ENCODE data around the gene JTB.

Gene JTB

GRCh38 chr1:153942766-153943549, 34.5 kb downstream of the JTB start:
- peaks cover 5% of the 10 kb centered on the region; the same call in 1 of the 2 replicates for H3K36me3 ChIP-seq (ENCODE audit: insufficient read depth, low read length)
- H3K79me2 ChIP-seq (ENCODE audit: control insufficient read depth, insufficient read depth, low read length, unreplicated experiment) = peaks cover 19% of the 10 kb centered on the region
- no peak overlapping the region for H3K27ac ChIP-seq (ENCODE audit: low read depth, low read length)

GRCh38 chr1:153941826-153942725, 35.4 kb downstream of the JTB start:
- Histone ChIP-seq H3K4me3 (ENCODE audit: low read depth, low read length) (no peak overlapping the region), H3K79me2 (ENCODE audit: control insufficient read depth, insufficient read depth, low read length, unreplicated experiment) (peaks cover 19% of the 10 kb centered on the region), H3K36me3 (ENCODE audit: insufficient read depth, low read length) (peaks cover 9% of the 10 kb centered on the region; the same call in 1 of the 2 replicates), H2AFZ (ENCODE audit: low read length, unreplicated experiment) (no peak overlapping the region), H3K27me3 (ENCODE audit: insufficient read depth, low read length) (no peaks in the 10 kb centered on the region), H3K27ac (ENCODE audit: low read depth, low read length) (no peak overlapping the region), H3K4me1 (ENCODE audit: control insufficient read depth, insufficient read depth, low read length, unreplicated experiment) (peaks cover 3% of the 10 kb centered on the region)

More at GRCh38 chr1:153942766-153943549, 34.5 kb downstream of the JTB start:
- H3K4me3 ChIP-seq (ENCODE audit: low read depth, low read length) = no peak overlapping the region
- H3K4me1 ChIP-seq (ENCODE audit: control insufficient read depth, insufficient read depth, low read length, unreplicated experiment) = peaks cover 3% of the 10 kb centered on the region
- H2AFZ ChIP-seq (ENCODE audit: low read length, unreplicated experiment) = no peak overlapping the region
- no peaks in the 10 kb centered on the region for H3K27me3 ChIP-seq (ENCODE audit: insufficient read depth, low read length)

- Histone ChIP-seq H3K79me2 (ENCODE audit: control insufficient read depth, insufficient read depth, low read length, unreplicated experiment) (peaks cover 19% of the 10 kb centered on the region), H3K27ac (ENCODE audit: low read depth, low read length) (no peak overlapping the region), H2AFZ (ENCODE audit: low read length, unreplicated experiment) (no peak overlapping the region), H3K36me3 (ENCODE audit: insufficient read depth, low read length) (peaks cover 16% of the 10 kb centered on the region; the same call in 1 of the 2 replicates), H3K4me1 (ENCODE audit: control insufficient read depth, insufficient read depth, low read length, unreplicated experiment) (no peaks in the 10 kb centered on the region), H3K27me3 (ENCODE audit: insufficient read depth, low read length) (no peaks in the 10 kb centered on the region), H3K4me3 (ENCODE audit: low read depth, low read length) (no peak overlapping the region)
Measured at GRCh38 chr1:153940756-153941155, 36.7 kb downstream of the JTB start.

- Histone ChIP-seq H3K79me2 (ENCODE audit: control insufficient read depth, insufficient read depth, low read length, unreplicated experiment) (peaks cover 7% of the 10 kb centered on the region), H3K36me3 (ENCODE audit: insufficient read depth, low read length) (peaks cover 19% of the 10 kb centered on the region; the same call in 1 of the 2 replicates), H3K4me1 (ENCODE audit: control insufficient read depth, insufficient read depth, low read length, unreplicated experiment) (no peaks in the 10 kb centered on the region), H3K27me3 (ENCODE audit: insufficient read depth, low read length) (no peaks in the 10 kb centered on the region), H3K4me3 (ENCODE audit: low read depth, low read length) (no peak overlapping the region), H3K27ac (ENCODE audit: low read depth, low read length) (no peak overlapping the region), H2AFZ (ENCODE audit: low read length, unreplicated experiment) (no peak overlapping the region)
Measured at GRCh38 chr1:153939476-153939875, 38.0 kb downstream of the JTB start.

GRCh38 chr1:153938996-153939395, 38.5 kb downstream of the JTB start:
- no peak overlapping the region for H3K4me3 ChIP-seq (ENCODE audit: low read depth, low read length)
- H3K4me1 ChIP-seq (ENCODE audit: control insufficient read depth, insufficient read depth, low read length, unreplicated experiment) = no peaks in the 10 kb centered on the region
- H2AFZ ChIP-seq (ENCODE audit: low read length, unreplicated experiment) = no peak overlapping the region
- H3K36me3 ChIP-seq (ENCODE audit: insufficient read depth, low read length) = peaks cover 19% of the 10 kb centered on the region; the same call in 1 of the 2 replicates
- peaks cover 2% of the 10 kb centered on the region for H3K79me2 ChIP-seq (ENCODE audit: control insufficient read depth, insufficient read depth, low read length, unreplicated experiment)
- no peak overlapping the region for H3K27ac ChIP-seq (ENCODE audit: low read depth, low read length)
- no peaks in the 10 kb centered on the region for H3K27me3 ChIP-seq (ENCODE audit: insufficient read depth, low read length)

GRCh38 chr1:153937331-153937730, 40.1 kb downstream of the JTB start:
- H3K27me3 ChIP-seq (ENCODE audit: insufficient read depth, low read length) = no peaks in the 10 kb centered on the region
- peaks cover 15% of the 10 kb centered on the region; the same call in 1 of the 2 replicates for H3K36me3 ChIP-seq (ENCODE audit: insufficient read depth, low read length)
- no peak overlapping the region for H2AFZ ChIP-seq (ENCODE audit: low read length, unreplicated experiment)
- no peak overlapping the region for H3K4me3 ChIP-seq (ENCODE audit: low read depth, low read length)
- no peaks in the 10 kb centered on the region for H3K79me2 ChIP-seq (ENCODE audit: control insufficient read depth, insufficient read depth, low read length, unreplicated experiment)
- no peaks in the 10 kb centered on the region for H3K4me1 ChIP-seq (ENCODE audit: control insufficient read depth, insufficient read depth, low read length, unreplicated experiment)
- no peak overlapping the region for H3K27ac ChIP-seq (ENCODE audit: low read depth, low read length)

- H3K36me3 ChIP-seq (ENCODE audit: insufficient read depth, low read length) = peaks cover 15% of the 10 kb centered on the region; the same call in 1 of the 2 replicates
- no peaks in the 10 kb centered on the region for H3K79me2 ChIP-seq (ENCODE audit: control insufficient read depth, insufficient read depth, low read length, unreplicated experiment)
- no peaks in the 10 kb centered on the region for H3K27me3 ChIP-seq (ENCODE audit: insufficient read depth, low read length)
- no peak overlapping the region for H3K27ac ChIP-seq (ENCODE audit: low read depth, low read length)
- H3K4me1 ChIP-seq (ENCODE audit: control insufficient read depth, insufficient read depth, low read length, unreplicated experiment) = no peaks in the 10 kb centered on the region
- no peak overlapping the region for H2AFZ ChIP-seq (ENCODE audit: low read length, unreplicated experiment)
- H3K4me3 ChIP-seq (ENCODE audit: low read depth, low read length) = no peak overlapping the region
Measured at GRCh38 chr1:153936011-153936802, 41.3 kb downstream of the JTB start.

GRCh38 chr1:153934746-153935145, 42.7 kb downstream of the JTB start:
- Histone ChIP-seq H2AFZ (ENCODE audit: low read length, unreplicated experiment) (no peak overlapping the region), H3K79me2 (ENCODE audit: control insufficient read depth, insufficient read depth, low read length, unreplicated experiment) (no peaks in the 10 kb centered on the region), H3K27ac (ENCODE audit: low read depth, low read length) (no peak overlapping the region), H3K27me3 (ENCODE audit: insufficient read depth, low read length) (no peaks in the 10 kb centered on the region), H3K4me3 (ENCODE audit: low read depth, low read length) (no peak overlapping the region), H3K4me1 (ENCODE audit: control insufficient read depth, insufficient read depth, low read length, unreplicated experiment) (no peaks in the 10 kb centered on the region), H3K36me3 (ENCODE audit: insufficient read depth, low read length) (peaks cover 15% of the 10 kb centered on the region; the same call in 1 of the 2 replicates)

GRCh38 chr1:153933955-153934354, 43.5 kb downstream of the JTB start:
- Histone ChIP-seq H3K36me3 (ENCODE audit: insufficient read depth, low read length) (peaks cover 15% of the 10 kb centered on the region; the same call in 1 of the 2 replicates), H3K27me3 (ENCODE audit: insufficient read depth, low read length) (no peaks in the 10 kb centered on the region), H3K27ac (ENCODE audit: low read depth, low read length) (no peak overlapping the region), H3K79me2 (ENCODE audit: control insufficient read depth, insufficient read depth, low read length, unreplicated experiment) (no peaks in the 10 kb centered on the region), H2AFZ (ENCODE audit: low read length, unreplicated experiment) (no peak overlapping the region), H3K4me1 (ENCODE audit: control insufficient read depth, insufficient read depth, low read length, unreplicated experiment) (peaks cover 5% of the 10 kb centered on the region), H3K4me3 (ENCODE audit: low read depth, low read length) (no peak overlapping the region)

GRCh38 chr1:153933430-153933829, 44.0 kb downstream of the JTB start:
- Histone ChIP-seq H3K27ac (ENCODE audit: low read depth, low read length) (no peak overlapping the region), H3K36me3 (ENCODE audit: insufficient read depth, low read length) (peaks cover 15% of the 10 kb centered on the region; the same call in 1 of the 2 replicates), H2AFZ (ENCODE audit: low read length, unreplicated experiment) (no peak overlapping the region)

More at GRCh38 chr1:153933430-153933829, 44.0 kb downstream of the JTB start:
- Histone ChIP-seq H3K79me2 (ENCODE audit: control insufficient read depth, insufficient read depth, low read length, unreplicated experiment) (no peaks in the 10 kb centered on the region), H3K4me3 (ENCODE audit: low read depth, low read length) (no peak overlapping the region), H3K27me3 (ENCODE audit: insufficient read depth, low read length) (no peaks in the 10 kb centered on the region), H3K4me1 (ENCODE audit: control insufficient read depth, insufficient read depth, low read length, unreplicated experiment) (peaks cover 10% of the 10 kb centered on the region)
